Ramos (cell line): ENCODE data around the gene PSTPIP1.
"Not testable (repeated sequence)": the region's sequence is repeated elsewhere in the genome, so short reads cannot be mapped to it uniquely, and the experiment has no call there.

Source experiments
- in situ Hi-C: fragments of 300-500 bp; cut with MboI; formaldehyde crosslinking; loops from one replicate; pipeline ENCODE4 v1.14.3; 2022; ENCODE audit warnings: low sequenced_read_pairs; ENCODE audit not compliant: unreplicated experiment

PSTPIP1 gene

DNA sequence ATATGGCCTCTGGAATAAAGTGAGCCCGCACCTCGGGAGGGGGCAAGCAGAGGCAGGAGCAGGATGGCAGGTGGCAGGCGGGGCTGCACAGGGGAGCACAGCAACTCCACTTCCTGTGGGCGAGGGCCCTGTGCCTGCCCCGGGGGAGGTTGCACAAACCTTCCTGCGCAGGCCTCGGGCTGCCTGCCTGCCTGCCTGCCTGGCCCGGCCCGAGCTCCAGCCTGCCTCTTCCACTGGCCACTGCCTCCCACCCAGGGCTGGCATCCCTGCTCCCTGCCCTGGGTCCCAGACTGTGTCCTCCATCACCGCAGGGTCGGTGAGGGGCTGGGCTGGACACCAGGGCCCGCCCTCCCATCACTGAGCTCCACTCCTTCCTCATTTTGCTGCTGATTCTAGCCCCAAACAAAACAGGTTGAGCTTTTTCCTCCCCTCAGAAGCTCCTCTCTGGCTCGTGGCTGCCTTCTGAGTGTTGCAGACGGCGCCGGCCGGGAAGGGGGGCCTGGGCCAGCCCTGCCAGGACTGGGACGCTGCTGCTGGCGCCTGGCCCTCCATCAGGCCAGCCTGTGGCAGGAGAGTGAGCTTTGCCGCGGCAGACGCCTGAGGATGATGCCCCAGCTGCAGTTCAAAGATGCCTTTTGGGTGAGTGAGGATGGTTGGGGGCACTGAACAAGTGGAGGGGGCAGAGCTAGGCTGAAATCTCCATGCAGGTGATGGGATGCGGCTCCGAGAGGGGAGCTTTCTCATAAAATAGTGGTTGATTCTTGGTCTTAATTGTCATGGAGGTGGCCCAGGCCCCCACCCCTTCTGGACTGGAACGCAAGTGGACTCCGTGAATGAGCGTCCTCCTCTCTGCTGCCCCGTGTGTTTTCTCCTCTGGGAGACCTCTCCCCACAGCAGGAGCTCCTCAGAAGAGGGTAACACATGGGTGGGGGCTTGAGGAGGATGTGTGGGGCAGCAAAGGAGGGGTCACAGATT lies at the start of gene PSTPIP1:
Gene PSTPIP1, plus strand, starts transcription at position 156 of the 975 bp plus-strand sequence. Its CDS starts 448 bp downstream, at position 604.
- in situ Hi-C loops = no loop called here

DNA sequence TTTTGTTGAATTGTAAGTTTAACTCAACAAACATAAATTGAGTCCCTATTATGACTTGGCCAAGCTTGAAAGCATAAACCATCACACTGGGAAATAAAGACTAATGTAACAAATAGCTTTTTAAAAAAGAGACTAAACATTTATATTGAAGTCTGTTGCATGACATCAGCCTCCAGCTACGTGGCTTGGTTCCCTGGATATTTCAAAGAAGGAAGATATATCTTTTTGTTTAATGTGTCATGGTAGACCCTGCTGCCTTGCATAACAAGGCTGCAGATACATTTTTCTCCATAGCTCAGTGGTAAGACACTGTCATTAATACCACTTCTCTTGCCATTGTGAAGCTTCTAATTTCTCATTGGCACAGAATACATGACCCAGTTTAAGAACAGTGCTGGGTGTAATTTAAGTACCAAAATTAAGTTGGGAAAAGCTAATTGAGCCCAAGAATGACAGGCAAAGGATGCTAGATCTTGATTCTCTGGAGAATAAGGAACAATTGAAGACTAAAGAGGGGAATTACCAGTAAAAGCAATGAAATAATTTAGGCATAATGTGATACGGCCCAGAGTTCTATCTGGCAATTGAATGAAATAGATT lies 49.3 kb upstream of the PSTPIP1 start:
- in situ Hi-C loops = no loop called here

DNA sequence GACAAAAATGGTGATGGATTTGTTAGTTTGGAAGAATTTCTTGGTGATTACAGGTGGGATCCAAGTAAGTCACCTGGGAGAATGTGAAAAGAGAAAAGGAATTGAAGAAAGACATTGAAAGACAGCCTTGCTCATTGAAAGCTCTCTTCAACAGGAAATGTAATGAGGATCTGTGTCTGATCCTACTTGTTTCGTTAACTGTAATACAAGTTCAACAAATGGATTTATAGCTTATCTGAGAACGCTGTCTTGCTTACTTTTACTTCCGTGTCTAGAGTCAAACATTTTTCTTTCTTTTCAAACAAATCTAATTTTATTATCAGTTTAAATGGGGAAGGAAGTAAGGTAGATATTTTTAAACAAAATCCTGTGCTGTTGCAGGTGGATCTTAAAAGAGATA lies 47.5 kb upstream of the PSTPIP1 start:
- in situ Hi-C loops = no loop called here

DNA sequence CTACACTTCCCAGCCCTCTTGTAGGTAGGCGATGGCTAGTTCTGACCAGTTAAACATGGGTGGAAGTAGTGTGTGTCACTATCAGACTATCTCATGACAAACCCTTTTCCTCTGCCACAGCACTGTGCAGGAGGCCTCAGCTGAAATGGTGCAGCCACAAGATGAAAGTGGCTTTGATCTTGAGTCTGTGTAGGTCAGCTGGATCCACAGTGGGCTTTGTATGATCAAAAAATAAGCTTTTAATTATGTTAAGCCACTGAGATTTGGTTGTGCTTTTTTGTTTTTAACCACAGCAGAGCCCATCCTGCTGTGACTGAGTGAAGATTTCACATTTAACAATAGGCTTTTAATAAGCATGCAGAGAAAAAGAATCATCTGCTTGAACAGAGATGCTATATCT lies 43.7 kb upstream of the PSTPIP1 start:
- in situ Hi-C loops = no loop called here

DNA sequence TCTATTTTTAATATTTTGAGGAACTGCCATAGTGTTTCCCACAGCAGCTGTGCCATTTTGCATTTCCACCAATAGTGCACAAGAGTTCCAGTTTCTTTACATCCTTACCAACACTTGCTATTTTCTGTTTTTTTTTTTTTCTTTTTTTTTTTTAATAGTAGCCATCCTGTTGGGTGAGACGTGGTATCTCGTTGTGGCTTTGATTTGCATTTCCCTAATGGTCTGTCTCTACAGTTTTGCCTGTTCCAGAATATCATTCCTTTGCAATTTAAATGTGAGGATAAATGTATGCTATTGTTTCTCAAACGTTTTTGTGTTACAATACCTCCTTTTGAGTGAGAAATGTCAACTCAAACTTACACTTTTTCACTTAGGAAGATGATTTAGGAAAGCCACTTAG lies 41.0 kb upstream of the PSTPIP1 start:
- in situ Hi-C loops = no loop called here

DNA sequence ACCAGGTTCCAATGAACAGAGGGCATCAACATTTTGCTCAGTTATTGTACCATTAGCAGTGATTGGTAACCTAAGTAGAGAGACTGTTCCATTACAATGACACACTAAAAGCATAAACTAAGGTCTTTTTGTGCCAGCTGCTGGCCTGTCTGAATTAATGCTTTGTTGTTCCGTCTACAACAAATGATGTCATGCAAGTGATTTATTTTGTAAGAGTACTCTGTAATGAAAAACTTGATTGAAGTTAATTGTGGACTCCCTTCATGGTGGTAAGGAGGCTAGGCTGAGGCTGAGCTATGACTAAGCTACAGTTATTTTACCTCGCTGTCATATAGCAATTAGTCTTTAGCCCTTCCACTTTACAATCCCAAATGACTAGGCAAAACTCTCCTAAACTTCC lies 40.2 kb upstream of the PSTPIP1 start:
- in situ Hi-C loops = no loop called here

DNA sequence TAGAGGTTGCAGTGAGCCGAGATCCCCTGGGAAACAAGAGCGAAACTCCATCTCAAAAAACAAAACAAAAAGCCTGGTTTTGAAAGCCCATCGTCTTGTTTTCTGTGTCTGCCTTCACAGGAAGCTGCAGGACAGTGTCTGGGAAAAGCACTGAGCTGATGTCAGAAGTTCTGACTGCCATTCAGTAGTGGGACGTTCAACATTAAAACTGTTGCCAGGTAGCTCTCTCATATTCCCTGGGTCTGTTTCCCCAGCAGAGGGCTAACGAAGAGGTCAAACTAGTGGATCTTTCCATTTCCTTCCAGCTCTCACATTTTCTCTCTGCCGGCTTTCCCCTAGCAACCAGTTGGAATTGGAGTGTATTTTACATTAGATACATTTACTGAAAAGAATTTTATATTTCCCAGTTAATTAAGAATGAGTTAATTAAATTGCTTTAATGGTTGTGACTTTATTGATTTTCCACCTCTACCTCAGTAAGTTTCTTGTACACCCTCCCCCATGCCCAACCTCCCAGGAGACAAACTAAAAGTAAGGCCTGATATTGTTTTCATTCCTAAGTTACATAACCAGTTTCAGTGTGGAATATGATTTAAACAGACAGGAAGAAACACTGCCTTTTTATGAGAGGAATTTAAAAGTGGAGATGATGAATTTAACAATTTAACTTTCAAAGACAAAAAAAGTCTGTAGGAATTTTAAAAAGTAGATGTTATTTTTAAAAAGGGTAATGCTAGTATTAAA lies 33.5 kb upstream of the PSTPIP1 start:
- in situ Hi-C loops = no loop called here

DNA sequence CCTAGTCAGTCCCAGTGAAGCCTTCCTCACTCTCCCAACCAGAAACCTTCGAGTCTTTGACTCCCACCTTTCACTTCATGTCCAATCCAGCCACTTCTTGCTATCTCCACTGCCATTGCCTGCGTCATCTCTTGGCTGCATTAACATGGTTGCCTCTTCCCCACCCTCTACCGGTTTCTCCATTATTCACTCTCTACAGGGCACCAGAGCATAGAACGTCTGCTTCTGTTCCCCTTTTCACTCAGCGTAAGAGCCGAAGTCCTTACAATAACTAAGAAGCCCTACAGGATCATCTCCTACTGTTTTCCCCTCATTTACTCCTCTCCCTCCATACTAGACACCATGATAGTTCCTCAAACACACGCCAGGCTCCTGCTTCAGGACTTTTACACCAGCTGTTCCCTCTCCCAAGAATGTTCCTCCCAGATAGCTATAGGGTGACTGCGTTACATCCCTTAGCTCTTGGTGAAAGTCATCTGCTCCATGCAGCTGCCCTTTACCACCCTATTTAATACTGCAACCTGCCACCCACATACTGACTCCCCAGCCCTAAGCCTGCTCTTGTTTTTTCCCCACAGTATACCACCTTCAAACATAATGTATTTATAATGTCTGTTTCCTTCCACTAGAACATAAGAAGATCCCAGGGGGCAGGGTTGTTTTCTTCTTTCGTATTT lies 32.5 kb upstream of the PSTPIP1 start:
- in situ Hi-C loops = no loop called here

DNA sequence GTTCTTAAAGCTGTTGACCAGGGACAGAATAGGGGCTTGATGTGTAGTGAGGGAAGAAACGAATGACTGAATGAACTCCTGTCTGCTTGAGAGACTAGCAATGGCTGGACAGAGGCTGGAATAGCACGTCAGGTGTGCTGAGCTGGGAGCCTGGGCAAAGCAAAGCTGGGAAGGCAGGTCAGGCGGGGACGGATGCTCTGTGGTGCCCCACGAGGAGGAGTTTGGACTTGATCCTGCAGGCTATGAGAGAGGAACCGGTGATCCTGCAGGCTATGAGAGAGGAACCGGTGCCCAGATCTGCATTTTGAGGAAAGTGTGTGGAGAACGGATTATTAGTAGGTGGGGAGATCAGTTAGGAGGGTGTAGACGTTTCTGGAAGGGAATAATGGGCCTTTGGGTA lies 31.3 kb upstream of the PSTPIP1 start:
- in situ Hi-C loops = no loop called here

DNA sequence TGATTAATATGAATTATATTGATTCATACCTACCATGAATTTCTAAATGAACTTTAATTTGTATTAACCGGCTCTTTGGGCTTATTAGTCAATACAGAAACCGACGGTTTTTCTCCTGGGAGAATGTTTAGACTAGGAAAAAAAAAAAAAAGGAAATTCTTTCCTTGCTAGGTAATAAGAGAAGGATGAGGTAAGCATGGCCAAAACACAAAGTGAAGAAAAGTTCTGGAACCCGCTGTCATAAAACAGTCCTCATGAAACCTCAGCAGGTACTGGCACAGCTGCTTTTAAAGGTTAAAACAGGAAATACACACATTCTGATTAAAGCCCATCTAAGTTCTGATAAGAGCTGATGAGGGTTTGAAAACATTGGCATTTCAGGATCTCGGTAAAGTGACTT lies 30.8 kb upstream of the PSTPIP1 start:
- in situ Hi-C loops = no loop called here

DNA sequence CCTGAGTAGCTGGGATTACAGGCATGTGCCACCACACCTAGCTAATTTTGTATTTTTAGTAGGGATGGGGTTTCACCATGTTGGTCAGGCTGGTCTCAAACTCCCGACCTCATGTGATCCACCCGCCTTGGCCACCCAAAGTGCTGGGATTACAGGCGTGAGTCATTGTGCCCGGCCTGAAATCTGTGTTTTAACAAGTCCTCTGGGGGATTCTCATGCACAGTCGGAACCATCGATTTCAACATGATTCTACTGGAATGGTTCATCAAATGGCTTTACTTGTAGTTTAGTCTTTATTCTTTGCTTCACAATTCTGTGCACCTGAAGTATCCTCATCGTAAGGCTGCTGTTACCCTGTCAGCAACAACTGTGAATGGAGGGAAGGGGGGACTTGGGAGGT lies 28.9 kb upstream of the PSTPIP1 start:
- in situ Hi-C loops = not testable (repeated sequence)

DNA sequence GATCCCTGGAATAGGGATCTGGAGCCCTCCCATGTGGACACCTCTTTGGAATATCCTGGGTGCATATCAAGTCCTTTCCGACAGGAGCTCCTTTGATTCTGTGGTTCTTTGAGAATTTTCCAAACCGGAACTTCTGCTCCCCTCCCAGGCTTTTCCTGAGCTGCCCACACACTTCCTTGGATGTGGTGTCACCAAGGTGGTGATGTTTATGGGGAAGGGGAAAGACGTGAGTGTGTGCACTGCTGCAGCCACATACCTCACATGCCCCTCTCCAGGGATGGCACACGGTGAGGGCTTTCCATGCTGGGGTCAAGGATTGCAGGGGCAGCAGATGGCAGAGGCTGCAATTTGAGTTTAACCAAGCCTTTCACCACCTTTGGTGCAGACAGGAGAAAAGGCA lies 27.9 kb upstream of the PSTPIP1 start:
- in situ Hi-C loops = no loop called here

DNA sequence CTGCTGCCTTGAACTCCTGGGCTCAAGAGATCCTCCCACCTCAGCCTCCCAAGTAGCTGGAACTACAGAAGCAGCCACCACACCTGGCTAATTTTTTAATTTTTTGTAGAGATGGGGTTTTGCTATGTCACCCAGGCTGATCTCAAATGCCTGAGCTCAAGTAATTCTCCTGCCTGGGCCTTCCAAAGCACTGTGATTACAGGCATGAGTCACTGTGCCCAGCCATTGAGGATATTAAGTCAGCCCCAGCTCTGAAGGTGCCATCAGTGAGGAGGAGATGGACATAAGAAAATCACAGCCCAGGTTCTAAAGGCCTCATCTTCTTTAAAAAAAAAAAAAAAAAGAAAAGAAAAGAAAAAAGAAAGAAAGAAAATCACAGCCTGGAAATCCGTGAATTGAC lies 26.6 kb upstream of the PSTPIP1 start:
- in situ Hi-C loops = no loop called here

DNA sequence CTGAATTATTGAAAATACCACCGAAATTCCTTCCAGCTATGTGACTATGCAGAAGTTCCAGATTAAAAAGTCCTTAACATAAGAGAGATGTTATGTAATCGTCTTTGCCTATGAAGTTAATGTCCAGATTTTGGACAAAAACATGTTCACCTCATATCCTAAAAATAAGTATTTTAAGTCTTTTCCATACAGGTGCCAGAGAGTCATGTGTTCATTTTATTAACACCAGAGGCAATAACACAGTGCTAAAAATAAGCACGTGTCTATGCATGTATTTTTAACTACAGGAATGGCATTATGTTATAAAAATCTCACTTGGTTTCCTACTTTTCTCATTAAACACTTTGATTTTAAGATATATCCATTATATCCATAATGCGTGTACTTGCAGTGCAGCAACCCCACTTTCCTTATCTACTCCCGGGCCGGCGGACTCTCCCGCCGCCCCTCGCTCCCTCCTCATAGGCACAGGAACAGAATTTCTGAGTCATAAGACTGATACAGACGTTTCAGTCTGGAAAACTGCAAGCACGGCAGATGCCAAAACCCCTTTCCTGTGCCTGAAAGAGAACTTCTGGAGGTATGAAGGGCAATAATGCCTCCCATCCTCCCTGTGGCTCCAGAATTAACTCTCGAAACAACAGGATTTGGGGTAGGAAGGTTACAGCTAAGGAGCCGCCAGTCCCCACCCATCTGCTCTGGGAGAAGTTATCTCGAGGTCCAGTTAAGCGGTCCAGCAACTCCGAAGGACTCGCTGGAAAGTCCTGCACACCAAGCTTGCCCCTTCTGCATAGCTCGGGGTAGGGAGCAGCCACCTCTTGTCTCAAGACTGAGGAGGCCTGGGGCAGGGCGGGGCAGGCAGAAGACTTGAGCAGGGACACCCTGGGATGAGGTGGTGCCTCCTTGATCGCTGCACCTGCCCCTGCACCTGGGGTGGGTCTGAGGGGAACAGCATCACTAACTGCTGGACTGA lies 22.3 kb upstream of the PSTPIP1 start:
- in situ Hi-C loops = no loop called here

DNA sequence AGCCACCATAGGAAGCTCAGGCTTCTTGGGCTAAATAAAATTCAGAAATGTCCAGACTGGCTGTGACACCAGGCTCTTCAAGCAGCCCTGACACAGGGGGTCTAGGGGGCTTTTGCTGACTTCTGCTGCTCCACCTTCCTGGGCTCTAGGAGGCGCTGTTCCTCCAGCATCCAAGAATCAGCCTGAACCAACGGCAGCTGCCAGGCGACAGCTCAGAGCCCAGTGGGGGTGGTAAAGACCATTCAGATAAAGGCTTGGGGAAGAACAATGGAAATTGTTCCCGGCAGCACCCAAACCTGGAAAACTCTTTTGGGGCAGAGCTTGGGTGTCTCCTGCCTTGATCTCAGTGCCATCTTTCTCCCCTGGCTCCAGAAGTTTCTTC lies 21.6 kb upstream of the PSTPIP1 start:
- in situ Hi-C loops = no loop called here

DNA sequence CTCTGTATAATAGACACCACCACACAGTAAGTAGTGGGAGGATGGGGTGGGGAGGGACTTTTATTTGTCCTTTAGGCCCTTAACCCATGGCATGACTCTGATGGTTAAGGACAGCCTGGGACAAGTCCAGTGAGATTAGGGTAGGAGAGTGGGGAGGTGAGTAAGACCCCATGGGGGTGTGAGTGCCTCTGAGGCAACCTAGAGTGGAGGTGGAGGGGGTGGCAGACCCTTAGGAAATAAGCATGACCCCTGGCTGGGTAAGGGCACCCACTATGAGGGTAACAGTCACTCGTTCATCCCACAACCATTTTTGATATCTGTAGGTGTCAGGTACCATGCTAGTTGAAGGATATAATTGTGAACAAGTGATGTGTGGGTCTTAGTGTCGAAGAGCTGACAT lies 21.0 kb upstream of the PSTPIP1 start:
- in situ Hi-C loops = no loop called here

DNA sequence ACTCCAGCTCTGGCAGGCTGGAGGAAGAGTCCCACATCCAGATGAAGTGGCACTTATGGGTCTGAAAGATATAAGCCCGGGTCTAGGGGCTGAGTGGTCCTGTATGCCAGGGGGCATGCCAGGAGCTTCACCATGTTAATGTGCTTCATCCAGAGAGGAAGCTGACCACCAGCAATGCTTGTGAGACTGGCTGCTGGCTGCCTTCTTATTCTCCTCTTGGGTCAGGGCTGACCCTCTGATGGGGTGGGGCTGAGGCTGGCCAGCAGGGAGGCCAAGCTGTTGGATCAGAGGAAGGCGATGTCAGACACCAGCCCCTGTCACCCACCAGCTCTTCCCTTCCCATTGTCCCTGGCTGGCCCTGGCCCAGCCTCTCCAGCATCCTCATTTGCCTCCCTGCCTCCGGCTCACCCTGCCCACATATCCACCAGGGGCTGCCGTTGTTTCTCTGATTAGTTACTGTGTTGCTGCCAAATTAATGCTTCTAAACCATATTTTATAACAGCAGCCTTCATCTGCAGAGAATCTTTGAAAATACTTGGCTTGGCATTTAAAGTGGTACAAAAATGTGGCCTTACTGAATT lies 20.4 kb upstream of the PSTPIP1 start:
- in situ Hi-C loops = no loop called here

DNA sequence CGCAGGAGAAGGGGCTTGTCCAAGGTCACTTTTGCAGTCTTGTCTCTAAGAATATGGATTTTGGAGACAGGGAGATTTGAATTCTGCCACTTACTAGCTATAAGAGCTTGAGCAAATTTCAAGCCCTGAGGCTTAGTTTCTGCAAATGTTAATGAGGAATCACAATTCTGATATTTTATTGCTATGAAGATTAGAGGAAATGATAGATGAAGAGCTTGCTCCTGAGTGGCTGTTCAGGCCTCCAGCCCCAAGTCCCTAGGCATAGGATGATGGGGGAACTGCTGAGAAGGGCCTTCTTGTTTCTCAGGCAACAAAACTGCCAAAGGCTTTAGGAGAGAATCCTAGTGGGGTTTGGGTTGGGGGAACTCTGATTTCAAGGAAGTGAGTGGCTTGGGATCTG lies 18.8 kb upstream of the PSTPIP1 start:
- in situ Hi-C loops = no loop called here
